ENCODE results near the gene DHRS9.

DNA sequence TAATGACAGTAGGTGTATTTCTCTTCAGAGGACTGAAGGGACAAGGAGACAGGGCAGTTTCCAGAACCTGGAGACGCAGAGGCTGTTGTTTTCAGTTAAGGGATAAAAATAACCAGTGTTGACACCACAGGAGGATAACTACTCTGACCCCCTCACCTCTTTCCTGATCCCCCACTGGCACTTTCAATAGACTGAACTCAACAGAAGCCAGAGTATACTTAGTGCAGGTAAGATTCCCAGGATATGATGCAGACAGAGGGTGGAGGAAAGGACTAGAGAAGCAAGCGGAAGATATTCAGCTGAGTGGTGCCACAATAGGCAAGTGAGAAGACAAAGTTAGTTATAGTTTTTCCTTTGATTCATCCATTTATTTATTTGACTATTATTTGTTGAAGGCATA lies 19.8 kb downstream of the DHRS9 start:
- TF ChIP-seq, protein P1, sequence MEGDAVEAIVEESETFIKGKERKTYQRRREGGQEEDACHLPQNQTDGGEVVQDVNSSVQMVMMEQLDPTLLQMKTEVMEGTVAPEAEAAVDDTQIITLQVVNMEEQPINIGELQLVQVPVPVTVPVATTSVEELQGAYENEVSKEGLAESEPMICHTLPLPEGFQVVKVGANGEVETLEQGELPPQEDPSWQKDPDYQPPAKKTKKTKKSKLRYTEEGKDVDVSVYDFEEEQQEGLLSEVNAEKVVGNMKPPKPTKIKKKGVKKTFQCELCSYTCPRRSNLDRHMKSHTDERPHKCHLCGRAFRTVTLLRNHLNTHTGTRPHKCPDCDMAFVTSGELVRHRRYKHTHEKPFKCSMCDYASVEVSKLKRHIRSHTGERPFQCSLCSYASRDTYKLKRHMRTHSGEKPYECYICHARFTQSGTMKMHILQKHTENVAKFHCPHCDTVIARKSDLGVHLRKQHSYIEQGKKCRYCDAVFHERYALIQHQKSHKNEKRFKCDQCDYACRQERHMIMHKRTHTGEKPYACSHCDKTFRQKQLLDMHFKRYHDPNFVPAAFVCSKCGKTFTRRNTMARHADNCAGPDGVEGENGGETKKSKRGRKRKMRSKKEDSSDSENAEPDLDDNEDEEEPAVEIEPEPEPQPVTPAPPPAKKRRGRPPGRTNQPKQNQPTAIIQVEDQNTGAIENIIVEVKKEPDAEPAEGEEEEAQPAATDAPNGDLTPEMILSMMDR (conservative IDR thresholded peaks at IDR 0.05; ENCODE audit: low read depth, low read length): no peak
- TF ChIP-seq FOS (IDR thresholded peaks at IDR 0.05; ENCODE audit: low read depth, low read length) (no peak), SMC3 (IDR thresholded peaks at IDR 0.05; ENCODE audit: low read depth, low read length) (no peak)
